WTC11 (cell line): Measurements from ENCODE around the gene STPG4. TPM values are rescaled to one million over a fixed set of nuclear protein-coding genes. Genes with fewer than 3 reads are reported as not detected.

Source experiments
- ATAC-seq: fragments of 200-7000 bp; cut with Tn5 transposase; 2 replicates; pipeline ENCODE4 v1.10.0; 2021; ENCODE audit warnings: mild to moderate bottlenecking, moderate library complexity
- CTCF ChIA-PET: fragments of 300-600 bp; sonication (Branson Sonifier 250); formaldehyde crosslinking; loops from one replicate; lab custom pipeline; 2021; ENCODE audit warnings: antibody characterized with exemption; lab: Charles Lee
- POLR2A ChIA-PET: fragments of 350-600 bp; sonication (Branson Sonifier 250); formaldehyde crosslinking; loops from one replicate; lab custom pipeline; 2021; ENCODE audit warnings: antibody characterized with exemption; lab: Charles Lee
- DNase-seq: peaks from one replicate; pipeline ENCODE4 v3.0.0; 2021; ENCODE audit warnings: low spot score
- H3K27ac Mint-ChIP-seq: 2 replicates; pipeline ENCODE4 v1.8.0; 2021; ENCODE audit warnings: mixed read lengths
- H3K27me3 Mint-ChIP-seq: 2 replicates; pipeline ENCODE4 v1.8.0; 2021; ENCODE audit warnings: low read depth, mild to moderate bottlenecking, moderate library complexity, mixed read lengths
- H3K36me3 Mint-ChIP-seq: 2 replicates; pipeline ENCODE4 v1.8.0; 2021; ENCODE audit warnings: mixed read lengths
- H3K4me1 Mint-ChIP-seq: 2 replicates; pipeline ENCODE4 v1.8.0; 2022; ENCODE audit warnings: mixed read lengths
- H3K4me3 Mint-ChIP-seq: 2 replicates; pipeline ENCODE4 v1.8.0; 2021; ENCODE audit warnings: mild to moderate bottlenecking, moderate library complexity, mixed read lengths
- H3K9me3 Mint-ChIP-seq: 2 replicates; pipeline ENCODE4 v1.8.0; 2021; ENCODE audit warnings: mixed read lengths
- ATF2 ChIP-seq: sonication (generic); formaldehyde crosslinking; IDR thresholded peaks from 2 replicates; pipeline ENCODE4 v1.8.1; 2022; ENCODE audit warnings: low read depth, missing genetic modification reagents, borderline replicate concordance
- CREB1 ChIP-seq: sonication (generic); formaldehyde crosslinking; IDR thresholded peaks from 2 replicates; pipeline ENCODE4 v1.8.0; 2023; ENCODE audit warnings: mild to moderate bottlenecking, missing genetic modification reagents
- E2F1 ChIP-seq: sonication (generic); formaldehyde crosslinking; IDR thresholded peaks from 2 replicates; pipeline ENCODE4 v1.8.0; 2022; ENCODE audit warnings: mild to moderate bottlenecking, missing genetic modification reagents
- E2F5 ChIP-seq: sonication (generic); formaldehyde crosslinking; IDR thresholded peaks from 2 replicates; pipeline ENCODE4 v1.8.1; 2022; ENCODE audit warnings: mild to moderate bottlenecking, moderate library complexity, missing genetic modification reagents
- ELF4 ChIP-seq: sonication (generic); formaldehyde crosslinking; IDR thresholded peaks from 2 replicates; pipeline ENCODE4 v1.8.1; 2022; ENCODE audit warnings: low read depth, mild to moderate bottlenecking, moderate library complexity, missing genetic modification reagents
- FOXK1 ChIP-seq: sonication (generic); formaldehyde crosslinking; IDR thresholded peaks from 2 replicates; pipeline ENCODE4 v1.8.0; 2022; ENCODE audit warnings: mild to moderate bottlenecking, moderate library complexity, missing genetic modification reagents
- FOXP4 ChIP-seq: sonication (generic); formaldehyde crosslinking; IDR thresholded peaks from 2 replicates; pipeline ENCODE4 v1.8.0; 2022; ENCODE audit warnings: mild to moderate bottlenecking, missing genetic modification reagents
- GABPB1 ChIP-seq: sonication (generic); formaldehyde crosslinking; IDR thresholded peaks from 2 replicates; pipeline ENCODE4 v1.8.1; 2023; ENCODE audit warnings: mild to moderate bottlenecking, missing genetic modification reagents
- HMGXB4 ChIP-seq: sonication (generic); formaldehyde crosslinking; IDR thresholded peaks from 2 replicates; pipeline ENCODE4 v1.8.1; 2023; ENCODE audit warnings: mild to moderate bottlenecking, moderate library complexity, missing genetic modification reagents
- JAZF1 ChIP-seq: fragments of 250-450 bp; sonication (Bioruptor Pico); IDR thresholded peaks from 2 replicates; pipeline ENCODE4 v1.9.0; 2021; ENCODE audit warnings: moderate library complexity, mild to moderate bottlenecking, inconsistent platforms
- JUN ChIP-seq: sonication (generic); formaldehyde crosslinking; IDR thresholded peaks from 2 replicates; pipeline ENCODE4 v1.8.0; 2023; ENCODE audit warnings: mild to moderate bottlenecking, missing genetic modification reagents
- KAT7 ChIP-seq: sonication (generic); formaldehyde crosslinking; IDR thresholded peaks from 2 replicates; pipeline ENCODE4 v1.8.1; 2023; ENCODE audit warnings: missing genetic modification reagents, mild to moderate bottlenecking, borderline replicate concordance
- MAX ChIP-seq: sonication (generic); formaldehyde crosslinking; IDR thresholded peaks from 2 replicates; pipeline ENCODE4 v1.8.0; 2022; ENCODE audit warnings: mild to moderate bottlenecking, missing genetic modification reagents
- NR3C1 ChIP-seq: sonication (generic); formaldehyde crosslinking; conservative IDR thresholded peaks from 2 replicates; pipeline ENCODE4 v1.8.1; 2023; ENCODE audit warnings: low read depth, mild to moderate bottlenecking, missing genetic modification reagents
- RORB ChIP-seq: fragments of 250-450 bp; sonication (Bioruptor Pico); IDR thresholded peaks from 2 replicates; pipeline ENCODE4 v1.9.0; 2021; ENCODE audit warnings: mild to moderate bottlenecking
- STAT6 ChIP-seq: sonication (generic); formaldehyde crosslinking; conservative IDR thresholded peaks from 2 replicates; pipeline ENCODE4 v1.8.1; 2023; ENCODE audit warnings: mild to moderate bottlenecking, low read depth, missing genetic modification reagents, moderate library complexity
- USF1 ChIP-seq: sonication (generic); formaldehyde crosslinking; IDR thresholded peaks from 2 replicates; pipeline ENCODE4 v1.8.0; 2022; ENCODE audit warnings: mild to moderate bottlenecking, missing genetic modification reagents
- USF2 ChIP-seq: sonication (generic); formaldehyde crosslinking; IDR thresholded peaks from 2 replicates; pipeline ENCODE4 v1.8.1; 2023; ENCODE audit warnings: mild to moderate bottlenecking, missing genetic modification reagents, moderate library complexity
- ZNF263 ChIP-seq: sonication (generic); formaldehyde crosslinking; IDR thresholded peaks from 2 replicates; pipeline ENCODE4 v1.8.1; 2022; ENCODE audit warnings: low read depth, mild to moderate bottlenecking, moderate library complexity, missing genetic modification reagents
- ZNF425 ChIP-seq: fragments of 250-450 bp; sonication (Bioruptor Pico); conservative IDR thresholded peaks from 2 replicates; pipeline ENCODE4 v1.9.0; 2021; ENCODE audit warnings: mild to moderate bottlenecking
- total RNA-seq: library from RNA; stranded (reverse); gene quantifications from 3 replicates; pipeline ENCODE4 v1.2.3, GENCODE V29; 2021

The STPG4 gene
- total RNA-seq, 1 experiment from 2014 or later = not detected

GRCh38 chr2:47201224-47201623 is 46.1 kb upstream of the STPG4 start:
- ATAC-seq = no peak
- no peak for DNase-seq
- Mint-ChIP-seq H3K27me3 (peaks cover 3% of the 10 kb centered on the region), H3K4me3 (no peak overlapping the region), H3K4me1 (peaks cover 19% of the 10 kb centered on the region), H3K9me3 (no peaks in the 10 kb centered on the region), H3K27ac (no peak overlapping the region), H3K36me3 (no peaks in the 10 kb centered on the region)
- ChIA-PET CTCF (interaction anchor here (0.7 kb wide), 1 partner anchor 13 kb away, joined by 3 read pairs; no protein-coding TSS in a partner anchor), POLR2A (no interaction called here)
- no peak for TF ChIP-seq MAX (CRISPR knock-in tag)
- TF ChIP-seq RORB (CRISPR knock-in tag) = no peak
- no peak for TF ChIP-seq STAT6
- no peak for TF ChIP-seq HMGXB4 (CRISPR knock-in tag)
- TF ChIP-seq FOXP4 (CRISPR knock-in tag) = no peak
- TF ChIP-seq ATF2 (CRISPR knock-in tag) = no peak
- no peak for TF ChIP-seq ZNF263 (CRISPR knock-in tag)
- no peak for TF ChIP-seq JAZF1 (CRISPR knock-in tag)
- TF ChIP-seq E2F5 = no peak
- TF ChIP-seq CREB1 (CRISPR knock-in tag) = no peak

GRCh38 chr2:47198985-47199451 is 43.9 kb upstream of the STPG4 start:
- no peak overlapping the region for H3K4me3 Mint-ChIP-seq
- POLR2A ChIA-PET = no interaction called here
- no peaks in the 10 kb centered on the region for H3K36me3 Mint-ChIP-seq
- CTCF ChIA-PET = interaction anchor here (0.5 to 1.0 kb wide), 2 partner anchors 66 to 89 kb away, joined by 3 read pairs; no protein-coding TSS in a partner anchor
- H3K27me3 Mint-ChIP-seq = no peaks in the 10 kb centered on the region
- no peaks in the 10 kb centered on the region for H3K9me3 Mint-ChIP-seq
- DNase-seq = no peak
- peaks cover 32% of the 10 kb centered on the region for H3K4me1 Mint-ChIP-seq
- no peak for ATAC-seq
- no peak overlapping the region for H3K27ac Mint-ChIP-seq
- no peak for TF ChIP-seq USF2
- no peak for TF ChIP-seq MAX (CRISPR knock-in tag)
- no peak for TF ChIP-seq USF1 (CRISPR knock-in tag)
- TF ChIP-seq E2F1 = no peak
- TF ChIP-seq GABPB1 (CRISPR knock-in tag) = no peak
- no peak for TF ChIP-seq JUN (CRISPR knock-in tag)
- no peak for TF ChIP-seq NR3C1 (CRISPR knock-in tag)
- no peak for TF ChIP-seq ZNF425 (CRISPR knock-in tag)
- TF ChIP-seq KAT7 (CRISPR knock-in tag) = no peak
- no peak for TF ChIP-seq ELF4 (CRISPR knock-in tag)
- no peak for TF ChIP-seq FOXK1
